Testis (tissue), 3 donors: ENCODE measurements around the gene GRID1. TPM values are rescaled to one million over a fixed set of nuclear protein-coding genes. Genes with fewer than 3 reads are reported as not detected.

Experiments used
- DNase-seq: peaks from one replicate; pipeline ENCODE4 v3.0.0-alpha.2; 2019
- H3K27ac ChIP-seq, 2 donors: fragments of 200-600 bp; sonication (generic); one replicate each; pipeline ENCODE4 v1.5.1; 2019
- H3K27me3 ChIP-seq: fragments of 200-600 bp; sonication (generic); one replicate; pipeline ENCODE4 v1.5.1; 2019
- H3K36me3 ChIP-seq: fragments of 200-600 bp; sonication (generic); one replicate; pipeline ENCODE4 v1.5.1; 2017; ENCODE audit warnings: low read depth; ENCODE audit errors: missing control alignments
- H3K4me1 ChIP-seq: fragments of 200-600 bp; sonication (generic); one replicate; pipeline ENCODE4 v1.5.1; 2019
- H3K4me3 ChIP-seq, 2 donors: fragments of 200-600 bp; sonication (generic); one replicate each; pipeline ENCODE4 v1.5.1; 2017 to 2019
- H3K9me3 ChIP-seq: fragments of 200-600 bp; sonication (generic); one replicate; pipeline ENCODE4 v1.5.1; 2017
- POLR2A ChIP-seq: fragments of 450-650 bp; IDR thresholded peaks from one replicate; pipeline ENCODE4 v1.6.1; 2017; ENCODE audit warnings: antibody characterized with exemption, mild to moderate bottlenecking, moderate library complexity
- WGBS, 2 donors: methylation state at CpG; one replicate each; pipeline ENCODE4 v1.1.5; 2018; 5-methylcytosine and 5-hydroxymethylcytosine counted together
- intact Hi-C: fragments of 100-400 bp; cut with DNase I; formaldehyde crosslinking; loops from one replicate; pipeline ENCODE4 v1.15.1; 2023; ENCODE audit warnings: low total_unique reads
- polyA plus RNA-seq: library from polyadenylated mRNA; stranded (reverse); fragments of 350-450 nt; fragmentation: Illumina TruSeq; extraction: RNeasy Lipid Tissue Mini Kit (QIAGEN cat#74804); gene quantifications from one replicate; pipeline ENCODE4 v1.2.3, GENCODE V29; 2014; ENCODE audit warnings: low read depth, low replicate concordance; ENCODE audit not compliant: insufficient read depth
- total RNA-seq, 2 donors: library from RNA; depleted of rRNA; stranded (reverse); fragments of >200 nt; gene quantifications; one replicate each; pipeline ENCODE4 v1.2.3, GENCODE V29; 2016
- TF ChIP-seq, protein P1 (sequence below), 3 experiments: fragments of 450-650 bp in 2 of 3; fragments of 200-600 bp in 1 of 3; sonication (generic) in 1 of 3; IDR thresholded peaks; one replicate each; pipeline ENCODE4 v1.5.1; 2016 to 2019; ENCODE audit warnings: antibody characterized with exemption in 3 of 3, mild to moderate bottlenecking in 2 of 3, moderate library complexity in 1 of 3

GRID1 gene
- total and polyA plus RNA-seq, 3 donors from 2014 or later = 7.4 to 16.7 (median 8.1) TPM

DNA sequence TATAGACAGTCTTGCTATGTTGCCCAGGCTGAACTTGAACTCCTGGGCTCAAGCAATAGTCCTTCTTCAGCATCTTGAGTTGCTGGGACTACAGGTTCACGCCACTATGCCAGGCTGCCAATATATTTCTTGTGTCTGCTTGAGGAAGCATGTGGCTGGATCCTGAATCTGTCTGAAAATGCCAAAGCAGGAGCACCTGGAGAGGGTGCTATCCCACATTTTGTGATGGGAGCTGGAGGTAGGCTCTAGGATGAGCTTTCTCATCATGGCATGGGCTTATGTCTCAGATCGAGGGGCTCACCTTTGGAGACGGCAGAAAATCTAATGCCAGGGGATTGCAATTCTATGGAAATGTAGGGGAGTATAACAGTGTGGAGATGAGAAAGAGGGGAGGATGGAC lies 744.2 kb downstream of the GRID1 start:
- H3K27ac ChIP-seq = no peak overlapping the region
- TF ChIP-seq POLR2A = no peak
- TF ChIP-seq, protein P1, sequence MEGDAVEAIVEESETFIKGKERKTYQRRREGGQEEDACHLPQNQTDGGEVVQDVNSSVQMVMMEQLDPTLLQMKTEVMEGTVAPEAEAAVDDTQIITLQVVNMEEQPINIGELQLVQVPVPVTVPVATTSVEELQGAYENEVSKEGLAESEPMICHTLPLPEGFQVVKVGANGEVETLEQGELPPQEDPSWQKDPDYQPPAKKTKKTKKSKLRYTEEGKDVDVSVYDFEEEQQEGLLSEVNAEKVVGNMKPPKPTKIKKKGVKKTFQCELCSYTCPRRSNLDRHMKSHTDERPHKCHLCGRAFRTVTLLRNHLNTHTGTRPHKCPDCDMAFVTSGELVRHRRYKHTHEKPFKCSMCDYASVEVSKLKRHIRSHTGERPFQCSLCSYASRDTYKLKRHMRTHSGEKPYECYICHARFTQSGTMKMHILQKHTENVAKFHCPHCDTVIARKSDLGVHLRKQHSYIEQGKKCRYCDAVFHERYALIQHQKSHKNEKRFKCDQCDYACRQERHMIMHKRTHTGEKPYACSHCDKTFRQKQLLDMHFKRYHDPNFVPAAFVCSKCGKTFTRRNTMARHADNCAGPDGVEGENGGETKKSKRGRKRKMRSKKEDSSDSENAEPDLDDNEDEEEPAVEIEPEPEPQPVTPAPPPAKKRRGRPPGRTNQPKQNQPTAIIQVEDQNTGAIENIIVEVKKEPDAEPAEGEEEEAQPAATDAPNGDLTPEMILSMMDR (IDR thresholded peaks at IDR 0.05) = no peak
- intact Hi-C loops = no loop called here
- no peaks in the 10 kb centered on the region for H3K4me1 ChIP-seq
- no peaks in the 10 kb centered on the region for H3K36me3 ChIP-seq
- H3K4me3 ChIP-seq = no peak overlapping the region
- no peaks in the 10 kb centered on the region for H3K27me3 ChIP-seq
- 92 to 96% methylated on average over 3 of the region's 3 CpGs for WGBS, 2 donors
- no peaks in the 10 kb centered on the region for H3K9me3 ChIP-seq
- DNase-seq = no peak

DNA sequence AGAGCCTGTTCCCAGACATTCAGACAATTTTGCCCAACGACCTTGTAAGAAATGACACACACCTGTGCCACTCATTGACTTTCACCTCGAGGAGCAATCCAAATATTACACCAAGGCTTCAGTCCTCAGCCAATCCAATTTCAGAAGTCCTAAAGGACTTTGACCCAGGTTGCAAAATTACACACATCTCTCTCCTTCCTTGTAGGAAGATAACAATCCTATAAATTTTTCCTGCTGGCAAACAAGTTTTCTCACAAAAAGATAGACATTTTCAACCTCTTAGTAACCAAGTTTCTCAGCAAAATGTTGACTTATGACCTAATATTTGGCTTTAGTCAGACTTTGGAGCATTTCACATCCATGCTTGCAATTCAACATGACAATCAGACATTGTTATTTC lies 745.0 kb downstream of the GRID1 start:
- no peaks in the 10 kb centered on the region for H3K9me3 ChIP-seq
- H3K27ac ChIP-seq = no peak overlapping the region
- 61 to 77% methylated on average over 2 of the region's 2 CpGs for WGBS, 2 donors
- DNase-seq = no peak
- H3K27me3 ChIP-seq = no peaks in the 10 kb centered on the region
- no peaks in the 10 kb centered on the region for H3K4me1 ChIP-seq
- TF ChIP-seq POLR2A = no peak
- TF ChIP-seq, protein P1 (IDR thresholded peaks at IDR 0.05) = no peak
- intact Hi-C loops = no loop called here
- no peaks in the 10 kb centered on the region for H3K36me3 ChIP-seq
- H3K4me3 ChIP-seq = no peak overlapping the region

DNA sequence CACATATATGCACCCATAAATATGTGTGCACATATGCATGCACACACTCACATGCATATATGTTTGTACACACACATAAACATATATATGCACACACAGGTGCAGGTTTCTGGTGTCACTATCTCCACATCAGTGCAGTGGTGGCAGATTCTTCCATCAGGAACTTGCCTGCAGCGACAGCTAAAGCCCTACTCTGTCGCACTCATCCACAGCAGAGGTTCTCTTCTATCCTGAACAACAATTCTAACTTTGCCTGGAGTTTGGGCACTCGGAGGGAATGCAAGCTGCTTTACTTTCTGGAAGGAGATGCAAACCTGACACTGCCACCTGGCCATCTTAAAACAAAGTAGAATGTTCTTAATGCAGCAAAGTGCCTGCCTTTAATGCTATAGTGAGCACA lies 745.8 kb downstream of the GRID1 start:
- Histone ChIP-seq H3K36me3 (no peaks in the 10 kb centered on the region), H3K4me1 (no peaks in the 10 kb centered on the region), H3K27ac (no peak overlapping the region), H3K9me3 (no peaks in the 10 kb centered on the region), H3K27me3 (no peaks in the 10 kb centered on the region), H3K4me3 (no peak overlapping the region)
- WGBS, 2 donors = 92 to 94% methylated on average over 3 of the region's 3 CpGs
- DNase-seq = no peak
- TF ChIP-seq, protein P1 (IDR thresholded peaks at IDR 0.05) = no peak
- no peak for TF ChIP-seq POLR2A
- intact Hi-C loops = no loop called here

DNA sequence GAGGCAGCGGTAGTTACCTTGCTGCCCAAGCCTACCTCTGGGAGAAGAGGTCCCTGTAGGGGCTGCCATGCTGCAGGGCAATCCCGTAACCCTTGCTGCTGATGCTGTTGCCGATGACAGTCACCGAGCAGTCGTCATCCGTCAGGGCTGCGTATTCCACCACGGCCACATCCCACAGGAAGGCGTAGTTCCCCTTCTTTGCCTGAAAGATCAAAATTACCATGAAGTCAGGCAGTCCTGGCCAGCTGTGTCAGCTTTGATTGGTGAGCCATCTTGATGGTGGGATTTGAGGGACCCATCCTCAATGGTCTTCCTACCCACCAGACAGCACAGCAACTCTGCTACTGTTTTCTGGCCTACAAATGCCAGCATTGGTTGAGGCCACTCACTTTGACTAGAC lies 746.8 kb downstream of the GRID1 start:
- no peak overlapping the region for H3K4me3 ChIP-seq
- H3K9me3 ChIP-seq = no peaks in the 10 kb centered on the region
- no peak for DNase-seq
- intact Hi-C loops = no loop called here
- H3K36me3 ChIP-seq = no peaks in the 10 kb centered on the region
- TF ChIP-seq, protein P1 (IDR thresholded peaks at IDR 0.05) = no peak
- no peak overlapping the region for H3K27ac ChIP-seq
- WGBS, 2 donors = 91 to 96% methylated on average over 9 of the region's 9 CpGs
- H3K27me3 ChIP-seq = no peaks in the 10 kb centered on the region
- H3K4me1 ChIP-seq = no peaks in the 10 kb centered on the region

DNA sequence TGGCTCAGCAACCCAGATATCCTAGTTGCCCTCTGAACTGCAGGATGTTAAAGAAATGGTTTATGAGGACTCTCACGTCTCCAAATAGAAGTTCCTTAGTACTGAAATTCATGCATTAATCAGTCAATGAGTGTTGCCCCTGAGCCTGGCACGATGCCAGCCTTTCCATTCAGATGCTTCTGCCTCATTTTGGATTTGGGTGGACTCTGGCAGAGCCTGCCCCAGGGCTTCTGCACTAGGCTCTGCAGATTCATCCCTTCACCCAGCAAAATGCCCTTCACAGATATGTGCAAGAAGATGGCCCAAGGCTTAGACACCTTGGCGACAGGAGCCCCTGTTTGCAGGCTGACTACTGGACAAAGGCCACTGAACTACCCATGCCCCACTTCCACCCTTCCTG lies 747.8 kb downstream of the GRID1 start:
- H3K27me3 ChIP-seq = no peaks in the 10 kb centered on the region
- no peaks in the 10 kb centered on the region for H3K36me3 ChIP-seq
- H3K4me1 ChIP-seq = no peaks in the 10 kb centered on the region
- DNase-seq = no peak
- H3K9me3 ChIP-seq = no peaks in the 10 kb centered on the region
- no peak for TF ChIP-seq POLR2A
- TF ChIP-seq, protein P1 (IDR thresholded peaks at IDR 0.05) = no peak
- intact Hi-C loops = no loop called here
- H3K27ac ChIP-seq = no peak overlapping the region
- no peak overlapping the region for H3K4me3 ChIP-seq
- WGBS, 2 donors = 55 to 92% methylated on average over 3 of the region's 3 CpGs
